Measurements from ENCODE around the gene NAA38. TPM values are rescaled to one million over a fixed set of nuclear protein-coding genes. Genes with fewer than 3 reads are reported as not detected.
"Not testable (repeated sequence)": the region's sequence is repeated elsewhere in the genome, so short reads cannot be mapped to it uniquely, and the experiment has no call there.

NAA38 gene
- total and polyA plus RNA-seq, 10 donors = 51.0 to 185 (median 65.6) TPM

GRCh38 chr17:7875804-7876370, 18.5 kb upstream of the NAA38 start:
- intact Hi-C loops (cut with DNase I; ENCODE audit: low total_unique reads) = no loop called here
- no peaks in the 10 kb centered on the region for H3K27me3 ChIP-seq (replicated peaks in 1 of 7)
- H3K4me1 ChIP-seq = peaks cover 0 to 71% (median 30%) of the 10 kb centered on the region in 6 donors
- no peak for DNase-seq
- 61 to 68% (median 63%) methylated on average over 2 of the region's 2 CpGs for WGBS, 5 donors
- H3K9me3 ChIP-seq = no peaks in the 10 kb centered on the region
- peaks cover 0 to 49% (median 10%) of the 10 kb centered on the region in 6 donors for H3K36me3 ChIP-seq
- H3K4me3 ChIP-seq = no peak overlapping the region
- TF ChIP-seq CTCF (IDR thresholded peaks at IDR 0.05 in 8 of 11, conservative IDR thresholded peaks at IDR 0.05 in 3 of 11) (no peak), POLR2AphosphoS5 (IDR thresholded peaks at IDR 0.05) (no peak), POLR2A (IDR thresholded peaks at IDR 0.05) (no peak)
- peak overlapping the region in 1 of 8 donors; percentile 6 for H3K27ac ChIP-seq

GRCh38 chr17:7873051-7873450, 15.7 kb upstream of the NAA38 start:
- DNase-seq = no peak
- Histone ChIP-seq H3K36me3 (peaks cover 0 to 22% (median 4%) of the 10 kb centered on the region in 6 donors), H3K27me3 (replicated peaks in 1 of 7) (no peaks in the 10 kb centered on the region), H3K4me1 (peaks cover 7 to 72% (median 24%) of the 10 kb centered on the region in 6 donors), H3K4me3 (no peak overlapping the region), H3K9me3 (no peaks in the 10 kb centered on the region), H3K27ac (no peak overlapping the region)
- WGBS, 5 donors = 64 to 85% (median 77%) methylated on average over 4 of the region's 4 CpGs
- TF ChIP-seq POLR2A (IDR thresholded peaks at IDR 0.05) = no peak
- no peak for TF ChIP-seq CTCF (IDR thresholded peaks at IDR 0.05 in 8 of 11, conservative IDR thresholded peaks at IDR 0.05 in 3 of 11)
- no peak for TF ChIP-seq POLR2AphosphoS5 (IDR thresholded peaks at IDR 0.05)
- intact Hi-C loops (cut with DNase I; ENCODE audit: low total_unique reads) = no loop called here

GRCh38 chr17:7867881-7868329, 10.5 kb upstream of the NAA38 start:
- H3K36me3 ChIP-seq = peaks cover 0 to 7% (median 0%) of the 10 kb centered on the region in 6 donors
- H3K27ac ChIP-seq = peak overlapping the region in 7 of 8 donors; percentile 10 to 71 (median 24)
- WGBS, 5 donors = 25 to 38% (median 33%) methylated on average over 5 of the region's 5 CpGs
- peaks cover 0 to 58% (median 20%) of the 10 kb centered on the region in 6 donors for H3K4me1 ChIP-seq
- H3K9me3 ChIP-seq = no peaks in the 10 kb centered on the region
- no peak overlapping the region for H3K4me3 ChIP-seq
- no peak for DNase-seq
- TF ChIP-seq POLR2AphosphoS5 (IDR thresholded peaks at IDR 0.05) (no peak), CTCF (IDR thresholded peaks at IDR 0.05 in 8 of 11, conservative IDR thresholded peaks at IDR 0.05 in 3 of 11) (no peak), POLR2A (IDR thresholded peaks at IDR 0.05) (no peak)
- intact Hi-C loops (cut with DNase I; ENCODE audit: low total_unique reads) = no loop called here
- no peaks in the 10 kb centered on the region for H3K27me3 ChIP-seq (replicated peaks in 1 of 7)

GRCh38 chr17:7864995-7865650, 7.8 kb upstream of the NAA38 start:
- H3K27ac ChIP-seq = no peak overlapping the region
- intact Hi-C loops (cut with DNase I; ENCODE audit: low total_unique reads) = loop anchor here (5.0 kb wide), 2 partner anchors 38 to 122 kb away; no protein-coding TSS in a partner anchor
- H3K36me3 ChIP-seq = peaks cover 0 to 10% (median 0%) of the 10 kb centered on the region in 6 donors
- no peaks in the 10 kb centered on the region for H3K27me3 ChIP-seq (replicated peaks in 1 of 7)
- DNase-seq = no peak
- H3K4me1 ChIP-seq = peaks cover 0 to 51% (median 24%) of the 10 kb centered on the region in 6 donors
- no peaks in the 10 kb centered on the region for H3K9me3 ChIP-seq
- TF ChIP-seq POLR2A (IDR thresholded peaks at IDR 0.05) (no peak), POLR2AphosphoS5 (IDR thresholded peaks at IDR 0.05) (no peak), CTCF (IDR thresholded peaks at IDR 0.05 in 8 of 11, conservative IDR thresholded peaks at IDR 0.05 in 3 of 11) (no peak)
- H3K4me3 ChIP-seq = no peak overlapping the region
- WGBS, 5 donors = 94 to 98% (median 95%) methylated on average over 5 of the region's 5 CpGs

- peaks cover 0 to 14% (median 0%) of the 10 kb centered on the region in 6 donors for H3K36me3 ChIP-seq
- H3K4me1 ChIP-seq = peaks cover 0 to 46% (median 23%) of the 10 kb centered on the region in 6 donors
- not testable (repeated sequence) for H3K9me3 ChIP-seq; DNase-seq; H3K27me3 ChIP-seq (replicated peaks in 1 of 7); H3K27ac ChIP-seq; H3K4me3 ChIP-seq
- 80 to 94% (median 85%) methylated on average over 5 of the region's 5 CpGs for WGBS, 5 donors
- intact Hi-C loops (cut with DNase I; ENCODE audit: low total_unique reads) = loop anchor here (5.0 kb wide), 2 partner anchors 37 to 123 kb away; no protein-coding TSS in a partner anchor
Measured at GRCh38 chr17:7864384-7864783, 7.0 kb upstream of the NAA38 start.
